NCI-H1436 (cell line): ENCODE measurements around the gene CDH2.
"Not testable (repeated sequence)": the region's sequence is repeated elsewhere in the genome, so short reads cannot be mapped to it uniquely, and the experiment has no call there.

ENCODE experiments used
- DNase-seq: peaks from one replicate; lab custom pipeline; 2025; lab: John Stamatoyannopoulos, UW

Gene CDH2

GRCh38 chr18:27921392-27921791 is 255.5 kb downstream of the CDH2 start:
- DNase-seq = no peak

GRCh38 chr18:27920836-27921235 is 256.1 kb downstream of the CDH2 start:
- no peak for DNase-seq

- DNase-seq = not testable (repeated sequence)
Observed at GRCh38 chr18:27906189-27906588, 270.7 kb downstream of the CDH2 start.

GRCh38 chr18:27903906-27904305 is 273.0 kb downstream of the CDH2 start:
- no peak for DNase-seq

GRCh38 chr18:27901424-27902226 is 275.3 kb downstream of the CDH2 start:
- no peak for DNase-seq
